HG02870 (cell line): ENCODE data around the gene HRAS.
A peak's percentile ranks its signal among the peaks of the same experiment; 100 is the strongest.
"Not testable (repeated sequence)": the region's sequence is repeated elsewhere in the genome, so short reads cannot be mapped to it uniquely, and the experiment has no call there.

Experiments used
- ATAC-seq: cut with Tn5 transposase; IDR thresholded peaks from one replicate; pipeline ENCODE4 v1.9.1; 2021; ENCODE audit warnings: mild to moderate bottlenecking, moderate library complexity; ENCODE audit not compliant: unreplicated experiment

HRAS gene

DNA sequence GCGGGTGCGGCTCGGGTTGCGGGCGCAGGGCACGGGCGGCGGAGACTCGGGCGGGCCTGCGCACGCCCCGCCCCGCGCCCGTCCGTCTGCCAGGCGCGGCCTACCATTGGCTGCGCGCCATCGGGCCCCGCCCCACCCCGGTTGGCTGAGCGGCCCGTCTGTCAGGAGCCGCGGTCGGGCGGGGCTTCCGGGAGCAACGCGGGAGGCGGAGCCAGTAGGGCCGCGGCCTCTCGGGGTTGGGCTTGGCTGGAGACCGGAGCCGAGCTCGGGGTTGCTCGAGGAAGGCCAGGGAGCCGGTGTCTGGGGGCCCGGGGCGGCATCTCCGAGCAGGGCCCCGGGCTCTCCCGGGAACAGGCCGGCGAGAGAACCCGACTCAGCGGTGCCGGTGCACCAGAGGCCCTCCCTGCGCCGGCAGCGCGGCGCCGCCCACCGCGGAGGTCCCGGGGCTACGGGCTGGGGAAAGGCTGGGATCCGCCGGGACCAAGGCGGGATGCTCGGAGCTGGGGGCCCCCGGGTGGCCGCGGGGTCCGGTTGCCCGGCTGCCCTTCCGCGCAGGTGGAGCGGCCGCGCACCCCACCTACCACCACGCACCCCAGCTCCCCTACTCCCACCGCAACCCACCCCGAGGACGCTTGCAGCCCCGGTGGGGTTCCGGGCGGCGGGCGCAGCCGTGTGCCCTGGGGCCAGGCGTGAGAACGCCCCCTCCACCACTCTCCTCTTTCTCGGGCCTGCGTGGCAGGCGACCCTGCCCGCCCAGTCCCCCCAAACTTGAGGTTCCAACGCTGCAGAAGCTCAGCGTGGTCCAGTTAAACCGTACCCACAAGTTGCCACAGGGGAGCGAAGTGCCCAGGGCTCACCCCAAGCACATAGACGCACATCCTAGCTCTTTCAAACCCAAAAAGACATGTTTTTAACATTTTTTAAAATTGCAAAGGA, at the start of gene HRAS:
HRAS (minus strand) TSS at position 58 of the 936 bp plus-strand sequence.
- ATAC-seq, result peak; percentile 58

- no peak for ATAC-seq
Observed at GRCh38 chr11:584287-584686, 48.9 kb upstream of the HRAS start.

GRCh38 chr11:581752-582151, 46.4 kb upstream of the HRAS start:
- no peak for ATAC-seq

- ATAC-seq, result no peak
Observed at GRCh38 chr11:581342-581741, 46.0 kb upstream of the HRAS start.

DNA sequence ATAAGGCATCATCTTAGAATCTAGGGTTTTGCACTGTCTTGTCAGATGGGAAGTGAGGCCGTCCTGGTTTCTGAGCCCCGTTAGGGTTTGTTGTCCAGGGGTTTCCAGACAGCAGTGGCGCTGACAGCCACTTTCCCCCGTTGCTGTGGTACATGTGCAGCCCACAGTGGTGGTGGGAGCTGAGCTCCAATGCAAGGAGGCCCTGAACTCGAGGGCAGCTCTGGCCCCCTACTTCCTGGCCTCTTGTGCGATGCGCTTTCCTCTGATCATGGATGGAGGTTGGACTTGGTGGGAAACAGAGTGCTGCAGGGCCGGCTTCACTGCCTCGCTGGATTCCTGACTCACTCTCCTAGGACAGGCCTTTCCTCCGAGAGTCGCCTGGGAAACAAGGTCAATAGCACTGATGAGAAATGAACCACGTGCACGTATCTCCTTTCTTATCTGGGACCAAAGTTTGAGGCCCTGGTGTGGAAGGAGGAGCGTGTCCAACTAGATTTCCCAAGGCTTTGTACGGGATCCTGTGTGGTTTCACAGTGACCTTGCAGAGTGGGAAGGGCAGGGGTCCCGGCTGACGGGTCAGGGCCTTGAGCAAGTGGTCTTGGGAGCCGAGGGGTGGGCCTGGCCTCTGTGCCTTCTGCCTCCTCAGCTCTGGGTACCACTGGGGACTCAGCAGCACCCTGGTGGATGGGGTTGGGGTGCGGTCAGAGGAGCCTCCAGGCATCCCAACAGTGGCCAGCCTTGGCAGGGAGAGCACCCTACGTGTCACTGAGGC, 44.6 kb upstream of the HRAS start:
- no peak for ATAC-seq

DNA sequence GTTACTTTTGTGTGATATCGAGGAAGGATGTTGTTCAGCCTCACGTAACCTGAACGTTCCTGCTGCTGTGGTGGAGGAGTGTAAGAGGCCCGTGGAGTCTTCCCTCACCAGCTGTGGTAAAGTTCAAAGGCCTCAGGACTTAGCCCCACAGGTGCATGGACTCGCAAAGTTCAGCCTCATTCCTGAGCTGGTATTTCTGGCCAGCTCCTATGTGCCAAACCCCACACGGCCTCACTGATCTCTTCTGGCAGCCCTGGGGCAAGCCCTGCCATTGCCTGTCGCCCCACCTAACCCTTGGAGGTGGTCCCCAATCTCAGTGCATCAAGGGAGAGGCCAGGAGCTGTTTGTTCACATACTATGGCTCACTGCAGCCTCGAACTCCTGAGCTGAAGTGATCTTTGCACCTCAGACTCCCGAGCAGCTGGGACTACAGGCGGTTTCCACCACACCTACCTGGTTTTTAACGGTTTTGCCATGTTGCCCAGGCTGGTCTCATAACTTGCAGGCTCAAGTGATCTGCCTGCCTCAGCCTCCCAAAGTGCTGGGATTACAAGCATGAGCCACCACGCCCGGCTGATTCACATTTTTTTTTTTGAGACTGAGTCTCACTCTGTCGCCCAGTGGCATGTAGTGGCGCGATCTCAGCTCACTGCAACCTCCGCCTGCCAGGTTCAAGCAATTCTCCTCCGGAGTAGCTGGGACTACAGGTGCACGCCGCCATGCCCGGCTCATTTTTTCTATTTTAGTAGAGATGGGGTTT, 43.1 kb upstream of the HRAS start:
- ATAC-seq, result no peak

GRCh38 chr11:577611-577894, 42.2 kb upstream of the HRAS start:
- no peak for ATAC-seq

DNA sequence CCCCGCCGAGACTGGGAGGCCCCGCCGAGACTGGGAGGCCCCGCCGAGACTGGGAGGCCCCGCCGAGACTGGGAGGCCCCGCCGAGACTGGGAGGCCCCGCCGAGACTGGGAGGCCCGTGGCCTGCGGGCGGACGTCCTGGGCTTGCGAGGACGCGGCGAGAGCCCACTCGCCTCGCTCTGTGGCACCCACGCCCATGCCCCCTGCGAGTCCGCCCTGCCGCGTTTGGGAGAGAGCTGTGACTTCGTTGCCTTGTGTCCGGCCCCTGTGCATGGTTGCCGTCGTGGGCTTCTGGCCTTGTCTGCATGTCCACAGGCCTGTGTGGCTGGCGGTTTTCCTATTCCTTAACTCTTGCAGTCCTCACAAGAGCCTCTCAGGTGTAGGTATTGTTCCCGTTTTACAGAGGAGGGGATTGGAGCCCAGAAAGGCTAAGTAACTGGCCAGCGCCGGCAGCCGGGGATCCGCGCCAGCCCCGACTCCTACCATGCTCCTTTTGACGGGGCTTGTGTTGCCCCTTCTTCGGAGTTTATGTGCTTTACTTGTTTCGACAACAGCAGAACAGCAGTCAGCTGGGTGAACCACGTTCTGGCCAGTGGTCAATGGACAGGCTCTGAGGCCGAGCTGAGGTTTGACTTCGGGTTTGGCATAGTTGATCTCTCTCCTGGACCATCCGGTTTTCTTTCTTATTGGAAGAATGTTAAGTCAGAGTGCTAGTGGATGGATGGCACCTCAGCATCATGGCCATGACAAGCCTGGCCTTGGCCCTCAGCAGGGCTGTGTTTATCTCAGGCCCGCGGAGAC, 41.6 kb upstream of the HRAS start:
- ATAC-seq, result no peak

DNA sequence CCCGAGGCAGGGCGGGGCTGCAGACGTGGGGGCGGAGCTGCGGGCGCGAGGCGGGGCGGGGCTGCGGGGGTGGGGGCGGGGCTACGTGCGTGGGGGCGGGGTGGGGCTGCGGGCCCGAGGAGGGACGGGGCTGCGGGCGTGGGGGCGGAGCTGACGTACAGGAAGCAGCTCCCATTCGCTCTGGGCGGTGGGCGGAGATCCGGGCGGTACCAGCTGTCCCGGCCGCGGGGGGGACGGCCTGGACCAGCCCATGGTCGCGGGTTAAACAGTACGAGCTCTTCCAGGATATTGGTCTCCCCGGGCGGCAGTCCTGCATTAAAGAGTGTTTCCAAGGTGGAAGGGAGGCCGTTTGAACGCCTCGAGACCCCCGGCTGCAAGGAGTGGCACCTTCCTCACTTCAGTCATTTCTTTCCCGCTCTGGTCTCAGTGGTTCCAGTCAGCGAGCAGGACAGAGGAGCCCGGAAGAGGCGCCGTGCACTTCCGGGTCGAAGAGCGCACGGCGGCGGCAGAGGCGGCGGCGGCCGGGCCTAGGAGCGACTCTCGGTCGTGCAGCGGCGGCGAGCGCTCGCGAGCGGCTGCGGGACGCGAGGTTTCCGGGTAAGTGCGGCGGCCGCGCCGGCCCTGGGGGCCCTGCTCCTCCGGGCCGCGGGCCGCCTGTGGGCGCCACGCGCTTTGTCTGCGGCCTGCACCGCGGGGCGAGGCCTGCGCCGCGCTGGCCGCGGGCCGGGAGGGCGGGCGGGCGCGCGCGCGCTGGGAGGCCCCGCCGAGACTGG, 40.8 kb upstream of the HRAS start, which contains the start of gene PHRF1:
PHRF1 (plus strand) TSS at position 475 of the 773 bp plus-strand sequence. CDS start 5,043 bp downstream, outside the sequence.
- peak; percentile 83 for ATAC-seq

- no peak for ATAC-seq
Observed at GRCh38 chr11:575313-575995, 40.1 kb upstream of the HRAS start.

- ATAC-seq, result no peak
Observed at GRCh38 chr11:574632-575312, 39.4 kb upstream of the HRAS start.

GRCh38 chr11:574031-574570, 38.7 kb upstream of the HRAS start:
- ATAC-seq, result not testable (repeated sequence)

- no peak for ATAC-seq
Observed at GRCh38 chr11:573146-573759, 37.9 kb upstream of the HRAS start.

DNA sequence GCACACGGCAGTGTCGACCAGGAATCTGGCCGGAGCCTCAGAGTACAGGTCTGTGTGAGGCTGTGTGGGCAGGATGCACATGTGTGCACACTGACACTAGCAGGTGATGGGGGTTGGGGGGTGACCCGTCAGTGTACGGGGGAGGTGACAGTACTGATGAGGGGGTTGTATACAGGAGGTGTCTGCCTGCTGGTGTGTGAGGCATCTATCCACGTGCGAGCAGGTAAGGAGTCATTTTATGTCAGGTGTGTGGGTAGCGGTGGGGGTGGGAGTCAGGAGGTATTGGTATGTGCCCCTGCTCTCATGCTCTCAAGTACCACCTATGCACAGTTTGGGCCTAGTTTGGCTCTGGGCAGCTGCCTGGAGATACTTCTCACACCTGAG, 36.4 kb upstream of the HRAS start:
- ATAC-seq, result no peak

DNA sequence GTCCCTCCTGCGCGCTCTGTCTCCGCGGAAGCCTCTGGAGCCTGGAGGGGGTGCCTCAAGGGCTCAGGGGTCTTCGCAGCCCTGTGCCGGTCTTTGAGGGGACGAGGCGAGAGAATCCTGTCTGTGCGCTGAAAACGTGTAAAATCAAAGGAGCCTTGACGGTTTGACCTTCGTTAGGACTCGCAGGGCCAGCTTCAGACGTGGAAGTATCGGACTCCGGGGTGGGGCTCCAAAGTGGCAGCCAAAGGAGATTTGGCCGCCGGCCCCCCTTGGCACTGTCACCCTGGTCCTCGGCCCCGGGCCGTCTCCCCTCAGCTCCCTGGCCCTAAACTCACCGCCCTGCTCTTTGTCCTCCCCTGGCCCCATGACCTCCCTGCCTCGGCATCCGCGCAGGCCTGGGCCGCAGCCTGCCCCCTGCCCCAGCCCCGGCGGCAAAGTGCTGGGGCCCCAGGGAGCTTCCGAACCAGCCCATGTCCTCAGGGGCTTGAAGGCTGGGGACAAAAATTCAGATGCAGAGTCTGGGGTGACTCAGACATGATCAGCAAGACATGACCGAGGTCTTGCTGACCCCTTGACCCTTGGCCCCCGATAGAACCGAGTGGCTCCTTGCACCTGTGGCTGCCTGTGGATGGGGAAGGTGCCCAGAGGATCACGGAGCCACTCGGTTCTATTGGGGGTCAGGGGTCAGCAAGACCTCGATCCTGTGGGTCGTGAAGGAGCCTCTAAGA, 33.9 kb upstream of the HRAS start:
- no peak for ATAC-seq

GRCh38 chr11:568306-569157, 33.2 kb upstream of the HRAS start:
- ATAC-seq, result peak; percentile 83
